Liver (tissue), 9 donors: Measurements from ENCODE around the gene PARD3. TPM values are rescaled to one million over a fixed set of nuclear protein-coding genes. Genes with fewer than 3 reads are reported as not detected.

Source experiments
- DNase-seq: peaks from one replicate; pipeline ENCODE4 v3.0.0-alpha.2; 2017; ENCODE audit warnings: low spot score
- H3K27ac ChIP-seq, 2 donors: one replicate each; pipeline ENCODE4 v1.7.0; 2013; ENCODE audit warnings: inconsistent platforms in 2 of 2, low read length in 2 of 2, control low read depth in 1 of 2, low read depth in 1 of 2, mild to moderate bottlenecking in 1 of 2
- H3K27me3 ChIP-seq, 4 donors: one replicate each; pipeline versions ENCODE4 v1.6.1 to v1.7.0; 2013; ENCODE audit warnings: low read length in 3 of 4, inconsistent platforms in 1 of 4, mild to moderate bottlenecking in 1 of 4, moderate library complexity in 1 of 4; ENCODE audit not compliant: control insufficient read depth in 4 of 4, insufficient read depth in 4 of 4
- H3K36me3 ChIP-seq, 4 donors: one replicate each; pipeline versions ENCODE4 v1.6.1 to v1.7.0; 2013; ENCODE audit warnings: low read length in 3 of 4, mild to moderate bottlenecking in 3 of 4, low read depth in 1 of 4, moderate library complexity in 1 of 4; ENCODE audit not compliant: control insufficient read depth in 4 of 4, insufficient read depth in 3 of 4
- H3K4me1 ChIP-seq, 4 donors: one replicate each; pipeline versions ENCODE4 v1.6.1 to v1.7.0; 2013; ENCODE audit warnings: low read length in 3 of 4, mild to moderate bottlenecking in 3 of 4, moderate library complexity in 1 of 4; ENCODE audit not compliant: control insufficient read depth in 4 of 4, insufficient read depth in 4 of 4
- H3K4me3 ChIP-seq, 3 donors: one replicate each; pipeline versions ENCODE4 v1.6.1 to v1.7.0; 2013; ENCODE audit warnings: low read length in 3 of 3, control low read depth in 1 of 3, low read depth in 1 of 3, mild to moderate bottlenecking in 1 of 3
- H3K9ac ChIP-seq, 2 donors: one replicate each; pipeline ENCODE4 v1.7.0; 2013; ENCODE audit warnings: low read length in 2 of 2, mild to moderate bottlenecking in 2 of 2, moderate library complexity in 2 of 2, control low read depth in 1 of 2, low read depth in 1 of 2
- H3K9me3 ChIP-seq, 4 donors: one replicate each; pipeline versions ENCODE4 v1.6.1 to v1.7.0; 2013; ENCODE audit warnings: low read length in 3 of 4; ENCODE audit not compliant: control insufficient read depth in 4 of 4
- ATF3 ChIP-seq: IDR thresholded peaks from 2 replicates; pipeline ENCODE4 v1.6.1; 2016; ENCODE audit warnings: antibody characterized with exemption
- FOXA1 ChIP-seq: IDR thresholded peaks from 2 replicates; pipeline ENCODE4 v1.6.1; 2016; ENCODE audit warnings: antibody characterized with exemption
- FOXA2 ChIP-seq: IDR thresholded peaks from 2 replicates; pipeline ENCODE4 v1.6.1; 2016; ENCODE audit warnings: antibody characterized with exemption
- GABPA ChIP-seq, 2 donors: IDR thresholded peaks in 1 of 2; conservative IDR thresholded peaks in 1 of 2; 2 replicates each; pipeline ENCODE4 v1.6.1; 2016; ENCODE audit warnings: antibody characterized with exemption in 2 of 2, mild to moderate bottlenecking in 1 of 2, moderate library complexity in 1 of 2
- HNF4A ChIP-seq, 2 donors: conservative IDR thresholded peaks; 2 replicates each; pipeline ENCODE4 v1.6.1; 2016; ENCODE audit warnings: antibody characterized with exemption in 2 of 2, mild to moderate bottlenecking in 2 of 2
- HNF4G ChIP-seq: IDR thresholded peaks from 2 replicates; pipeline ENCODE4 v1.6.1; 2016; ENCODE audit warnings: antibody characterized with exemption
- JUND ChIP-seq, 2 donors: IDR thresholded peaks; 2 replicates each; pipeline ENCODE4 v1.6.1; 2016; ENCODE audit warnings: antibody characterized with exemption in 2 of 2
- NR2F2 ChIP-seq: IDR thresholded peaks from 2 replicates; pipeline ENCODE4 v1.6.1; 2016; ENCODE audit warnings: antibody characterized with exemption
- RXRA ChIP-seq, 2 donors: IDR thresholded peaks; 2 replicates each; pipeline ENCODE4 v1.6.1; 2017 to 2018; ENCODE audit warnings: antibody characterized with exemption in 2 of 2, mild to moderate bottlenecking in 1 of 2
- SP1 ChIP-seq: IDR thresholded peaks from 2 replicates; pipeline ENCODE4 v1.6.1; 2018; ENCODE audit warnings: antibody characterized with exemption, mild to moderate bottlenecking
- TAF1 ChIP-seq: conservative IDR thresholded peaks from 2 replicates; pipeline ENCODE4 v1.6.1; 2016; ENCODE audit warnings: antibody characterized with exemption, mild to moderate bottlenecking
- YY1 ChIP-seq: IDR thresholded peaks from 2 replicates; pipeline ENCODE4 v1.6.1; 2016; ENCODE audit warnings: antibody characterized with exemption, mild to moderate bottlenecking
- WGBS: extraction: QIAGEN DNeasy Blood & Tissue Kit; methylation state at CpG from one replicate; pipeline ENCODE4 v1.1.7; 2013; 5-methylcytosine and 5-hydroxymethylcytosine counted together
- polyA plus RNA-seq, 2 donors: library from polyadenylated mRNA; stranded (reverse) in 1 of 2; unstranded in 1 of 2; fragments of 200-250 nt in 1 of 2; fragments of >200 nt in 1 of 2; fragmentation: Nextera tagmentation in 1 of 2; extraction: Ambion mirVana in 1 of 2; gene quantifications; one replicate each; pipeline versions ENCODE4 v1.2.1 to v1.2.3, GENCODE V29; 2013 to 2015
- total RNA-seq, 2 donors: library from RNA; depleted of rRNA; stranded (reverse); fragments of >200 nt; gene quantifications; one replicate each; pipeline ENCODE4 v1.2.3, GENCODE V29; 2014
- TF ChIP-seq, protein P1 (sequence below): fragments of 150-350 bp; IDR thresholded peaks from 2 replicates; pipeline ENCODE4 v1.5.1; 2017; ENCODE audit warnings: improper control_type of control experiment, low read depth, low read length; ENCODE audit not compliant: missing input control
- donor health status: healthy.
- donor health status: healthy.
- donor health status: healthy.
- donor health status: healthy.
- donor health status: healthy.

Gene PARD3
- total and polyA plus RNA-seq, 4 donors, result 12.3 to 43.8 (median 13.5) TPM

- TF ChIP-seq GABPA (IDR thresholded peaks at IDR 0.05 in 1 of 2, conservative IDR thresholded peaks at IDR 0.05 in 1 of 2) (no peak), FOXA1 (no peak), SP1 (no peak), HNF4A (conservative IDR thresholded peaks at IDR 0.05) (no peak), ATF3 (no peak)
Observed at GRCh38 chr10:34578468-34578867, 236.6 kb downstream of the PARD3 start (continued).

GRCh38 chr10:34576797-34577196, 238.3 kb downstream of the PARD3 start:
- Histone ChIP-seq H3K27me3 (no peaks in the 10 kb centered on the region), H3K9me3 (no peaks in the 10 kb centered on the region), H3K27ac (no peak overlapping the region), H3K9ac (no peak overlapping the region), H3K36me3 (no peaks in the 10 kb centered on the region), H3K4me3 (no peak overlapping the region), H3K4me1 (peaks cover 4 to 6% (median 5%) of the 10 kb centered on the region in 4 donors)
- DNase-seq, result no peak
- TF ChIP-seq, protein P1, sequence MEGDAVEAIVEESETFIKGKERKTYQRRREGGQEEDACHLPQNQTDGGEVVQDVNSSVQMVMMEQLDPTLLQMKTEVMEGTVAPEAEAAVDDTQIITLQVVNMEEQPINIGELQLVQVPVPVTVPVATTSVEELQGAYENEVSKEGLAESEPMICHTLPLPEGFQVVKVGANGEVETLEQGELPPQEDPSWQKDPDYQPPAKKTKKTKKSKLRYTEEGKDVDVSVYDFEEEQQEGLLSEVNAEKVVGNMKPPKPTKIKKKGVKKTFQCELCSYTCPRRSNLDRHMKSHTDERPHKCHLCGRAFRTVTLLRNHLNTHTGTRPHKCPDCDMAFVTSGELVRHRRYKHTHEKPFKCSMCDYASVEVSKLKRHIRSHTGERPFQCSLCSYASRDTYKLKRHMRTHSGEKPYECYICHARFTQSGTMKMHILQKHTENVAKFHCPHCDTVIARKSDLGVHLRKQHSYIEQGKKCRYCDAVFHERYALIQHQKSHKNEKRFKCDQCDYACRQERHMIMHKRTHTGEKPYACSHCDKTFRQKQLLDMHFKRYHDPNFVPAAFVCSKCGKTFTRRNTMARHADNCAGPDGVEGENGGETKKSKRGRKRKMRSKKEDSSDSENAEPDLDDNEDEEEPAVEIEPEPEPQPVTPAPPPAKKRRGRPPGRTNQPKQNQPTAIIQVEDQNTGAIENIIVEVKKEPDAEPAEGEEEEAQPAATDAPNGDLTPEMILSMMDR, result no peak
- no peak for TF ChIP-seq HNF4G
- no peak for TF ChIP-seq NR2F2
- no peak for TF ChIP-seq GABPA (IDR thresholded peaks at IDR 0.05 in 1 of 2, conservative IDR thresholded peaks at IDR 0.05 in 1 of 2)
- TF ChIP-seq JUND (IDR thresholded peaks at IDR 0.05), result no peak
- no peak for TF ChIP-seq TAF1
- TF ChIP-seq SP1, result no peak
- TF ChIP-seq YY1, result no peak
- no peak for TF ChIP-seq FOXA2
- no peak for TF ChIP-seq RXRA (IDR thresholded peaks at IDR 0.05)
- TF ChIP-seq FOXA1, result no peak
- WGBS, result 75% methylated on average over 4 of the region's 4 CpGs

GRCh38 chr10:34575882-34576281, 239.2 kb downstream of the PARD3 start:
- Histone ChIP-seq H3K9ac (no peak overlapping the region), H3K4me1 (peaks cover 4 to 5% (median 4%) of the 10 kb centered on the region in 4 donors), H3K9me3 (no peaks in the 10 kb centered on the region), H3K4me3 (no peak overlapping the region), H3K27ac (no peak overlapping the region), H3K36me3 (no peaks in the 10 kb centered on the region), H3K27me3 (no peaks in the 10 kb centered on the region)
- WGBS, result 92% methylated on average over 3 of the region's 3 CpGs
- no peak for DNase-seq
- no peak for TF ChIP-seq NR2F2

- H3K9me3 ChIP-seq, result no peaks in the 10 kb centered on the region
- TF ChIP-seq FOXA2 (no peak), RXRA (IDR thresholded peaks at IDR 0.05) (no peak)
- H3K4me3 ChIP-seq, result no peak overlapping the region
- no peaks in the 10 kb centered on the region for H3K36me3 ChIP-seq
- no peaks in the 10 kb centered on the region for H3K27me3 ChIP-seq
- no peaks in the 10 kb centered on the region for H3K4me1 ChIP-seq
- H3K9ac ChIP-seq, result no peak overlapping the region
- DNase-seq, result no peak
- WGBS, result 90% methylated on average over 4 of the region's 4 CpGs
- no peak overlapping the region for H3K27ac ChIP-seq
Observed at GRCh38 chr10:34574353-34574934, 240.7 kb downstream of the PARD3 start.
